H1 (cell line): ENCODE results near the gene SNTN. TPM values are rescaled to one million over a fixed set of nuclear protein-coding genes. Genes with fewer than 3 reads are reported as not detected.

Experiments
- CTCF ChIA-PET: fragments of 300-600 bp; sonication (Branson Sonifier 250); formaldehyde crosslinking; loops from one replicate; lab custom pipeline; 2021; ENCODE audit not compliant: partially characterized antibody; lab: Charles Lee
- POLR2A ChIA-PET: fragments of 300-600 bp; sonication (Branson Sonifier 250); formaldehyde crosslinking; loops from one replicate; lab custom pipeline; 2021; ENCODE audit warnings: inconsistent platforms; ENCODE audit not compliant: partially characterized antibody; lab: Charles Lee
- DNase-seq, 2 experiments: peaks; one replicate each; pipeline versions ENCODE4 v3.0.0 to v3.0.0-alpha.2; 2010 to 2022; ENCODE audit warnings: low spot score in 2 of 2, low read depth in 1 of 2, mixed read lengths in 1 of 2
- FAIRE-seq: peaks from 2 replicates; lab custom pipeline; 2011; peaks lifted over from hg19 to GRCh38; lab: Jason Lieb, UNC
- H2AFZ ChIP-seq: 2 replicates; pipeline ENCODE4 v1.8.1; 2012; ENCODE audit warnings: low read length, inconsistent platforms
- H2AK5ac ChIP-seq: 2 replicates; pipeline ENCODE4 v1.6.1; 2013; ENCODE audit warnings: low read depth, low read length
- H2BK120ac ChIP-seq: replicated peaks from 2 replicates; pipeline ENCODE3; 2013; ENCODE audit warnings: low read depth, low read length, inconsistent platforms
- H2BK12ac ChIP-seq: 2 replicates; pipeline ENCODE4 v1.6.1; 2013; ENCODE audit warnings: low read depth, low read length
- H2BK15ac ChIP-seq: 2 replicates; pipeline ENCODE4 v1.6.1; 2013; ENCODE audit warnings: low read length
- H2BK20ac ChIP-seq: 2 replicates; pipeline ENCODE4 v1.6.1; 2013; ENCODE audit warnings: low read length
- H2BK5ac ChIP-seq: 2 replicates; pipeline ENCODE4 v1.6.1; 2013; ENCODE audit warnings: low read depth, low read length
- H3K14ac ChIP-seq: 2 replicates; pipeline ENCODE4 v1.6.1; 2013; ENCODE audit warnings: inconsistent platforms; ENCODE audit not compliant: insufficient read length
- H3K18ac ChIP-seq: 2 replicates; pipeline ENCODE4 v1.6.1; 2013; ENCODE audit warnings: low read length; ENCODE audit errors: extremely low read depth
- H3K23ac ChIP-seq: 2 replicates; pipeline ENCODE4 v1.6.1; 2013; ENCODE audit warnings: inconsistent platforms; ENCODE audit not compliant: insufficient read length
- H3K23me2 ChIP-seq: 2 replicates; pipeline ENCODE4 v1.6.1; 2013; ENCODE audit warnings: low read depth, low read length
- H3K27ac ChIP-seq: 2 replicates; pipeline ENCODE4 v1.6.1; 2011; ENCODE audit warnings: low read depth, low read length, inconsistent platforms
- H3K27me3 ChIP-seq, 4 experiments: replicated peaks in 1 of 4; 1 replicate in 1 of 4; 2 replicates in 3 of 4; pipeline versions ENCODE4 v1.6.1 to v1.8.1; 2011 to 2013; ENCODE audit warnings: low read length in 3 of 4, mild to moderate bottlenecking in 3 of 4, inconsistent platforms in 2 of 4, mixed read lengths in 2 of 4, moderate library complexity in 1 of 4; ENCODE audit not compliant: control insufficient read depth in 3 of 4, insufficient read depth in 3 of 4; ENCODE audit errors: extremely low read depth in 1 of 4
- H3K36me3 ChIP-seq, 4 experiments: 2 replicates each; pipeline versions ENCODE4 v1.6.1 to v1.8.1; 2011 to 2013; ENCODE audit warnings: mild to moderate bottlenecking in 4 of 4, low read length in 3 of 4, moderate library complexity in 2 of 4, control low read depth in 1 of 4, inconsistent platforms in 1 of 4; ENCODE audit not compliant: insufficient read depth in 4 of 4, control insufficient read depth in 2 of 4
- H3K4ac ChIP-seq: replicated peaks from 2 replicates; pipeline ENCODE3; 2013; ENCODE audit warnings: low read length, low read depth, mixed read lengths, inconsistent platforms; ENCODE audit not compliant: insufficient read length
- H3K4me1 ChIP-seq, 4 experiments: replicated peaks in 1 of 4; 1 replicate in 1 of 4; 2 replicates in 3 of 4; pipeline versions ENCODE4 v1.6.1 to v1.8.1; 2011 to 2013; ENCODE audit warnings: low read length in 3 of 4, inconsistent platforms in 2 of 4, mixed read lengths in 1 of 4; ENCODE audit not compliant: insufficient read depth in 4 of 4, control insufficient read depth in 3 of 4
- H3K4me2 ChIP-seq, 2 experiments: 2 replicates each; pipeline versions ENCODE4 v1.6.1 to v1.8.1; 2011 to 2013; ENCODE audit warnings: low read depth in 2 of 2, low read length in 2 of 2, control low read depth in 1 of 2, inconsistent platforms in 1 of 2, mild to moderate bottlenecking in 1 of 2; ENCODE audit not compliant: insufficient read depth in 1 of 2
- H3K4me3 ChIP-seq, 4 experiments: fragments of 200-600, 300-600 bp in 1 of 4; sonication (generic), shearing (Covaris generic), sonication (Bioruptor Twin) in 1 of 4; 2 replicates each; pipeline versions ENCODE4 v1.5.1 to v1.8.1; 2011 to 2016; ENCODE audit warnings: low read length in 4 of 4, low read depth in 3 of 4, control low read depth in 2 of 4, inconsistent platforms in 2 of 4, mild to moderate bottlenecking in 2 of 4, mixed read lengths in 1 of 4, moderate library complexity in 1 of 4; ENCODE audit not compliant: insufficient read depth in 2 of 4; ENCODE audit errors: extremely low read depth in 1 of 4
- H3K56ac ChIP-seq: replicated peaks from 2 replicates; pipeline ENCODE3; 2013; ENCODE audit warnings: low read depth, mild to moderate bottlenecking, mixed read lengths, low read length, inconsistent platforms; ENCODE audit not compliant: insufficient read length
- H3K79me1 ChIP-seq: 2 replicates; pipeline ENCODE4 v1.6.1; 2013; ENCODE audit warnings: low read depth, low read length, control low read depth
- H3K79me2 ChIP-seq, 2 experiments: 2 replicates each; pipeline versions ENCODE4 v1.6.1 to v1.8.1; 2012 to 2013; ENCODE audit warnings: low read length in 2 of 2, mild to moderate bottlenecking in 2 of 2, inconsistent platforms in 1 of 2; ENCODE audit not compliant: insufficient read depth in 2 of 2, control insufficient read depth in 1 of 2
- H3K9ac ChIP-seq, 4 experiments: replicated peaks in 1 of 4; 1 replicate in 1 of 4; 2 replicates in 3 of 4; pipeline versions ENCODE4 v1.6.1 to v1.8.1; 2011 to 2013; ENCODE audit warnings: low read depth in 3 of 4, low read length in 3 of 4, control low read depth in 2 of 4, mild to moderate bottlenecking in 2 of 4, moderate library complexity in 2 of 4, inconsistent platforms in 1 of 4; ENCODE audit errors: extremely low read depth in 1 of 4
- H3K9me3 ChIP-seq, 2 experiments: 2 replicates each; pipeline versions ENCODE4 v1.6.1 to v1.8.1; 2012 to 2013; ENCODE audit warnings: mild to moderate bottlenecking in 2 of 2, moderate library complexity in 2 of 2, control low read depth in 1 of 2, inconsistent platforms in 1 of 2, low read depth in 1 of 2, low read length in 1 of 2, mixed read lengths in 1 of 2; ENCODE audit not compliant: insufficient read depth in 2 of 2
- H4K20me1 ChIP-seq, 2 experiments: replicated peaks in 1 of 2; 2 replicates each; pipeline versions ENCODE3 to v1.8.1; 2011 to 2013; ENCODE audit warnings: inconsistent platforms in 2 of 2, low read length in 2 of 2, mild to moderate bottlenecking in 1 of 2; ENCODE audit not compliant: insufficient read depth in 2 of 2, control insufficient read depth in 1 of 2
- H4K5ac ChIP-seq: 2 replicates; pipeline ENCODE4 v1.6.1; 2013; ENCODE audit warnings: low read length, low read depth, mixed read lengths, inconsistent platforms; ENCODE audit not compliant: insufficient read length
- H4K8ac ChIP-seq: 2 replicates; pipeline ENCODE4 v1.8.0; 2013; ENCODE audit warnings: mild to moderate bottlenecking, moderate library complexity, low read length, inconsistent platforms; ENCODE audit not compliant: insufficient read depth; ENCODE audit errors: extremely low read depth
- H4K91ac ChIP-seq: replicated peaks from 2 replicates; pipeline ENCODE3; 2013; ENCODE audit warnings: low read length, mixed read lengths, inconsistent platforms; ENCODE audit not compliant: insufficient read length
- ASH2L ChIP-seq: fragments of 200-600, 300-600 bp; sonication (generic); IDR thresholded peaks from one replicate; pipeline ENCODE4 v1.7.1; 2017; ENCODE audit warnings: low read length
- BRCA1 ChIP-seq: IDR thresholded peaks from 2 replicates; pipeline ENCODE4 v1.6.1; 2012; ENCODE audit warnings: low read depth, low read length, improper control_type of control experiment
- NANOG ChIP-seq: IDR thresholded peaks from 2 replicates; pipeline ENCODE4 v1.6.1; 2011; ENCODE audit warnings: low read length, low read depth, mild to moderate bottlenecking, inconsistent platforms; ENCODE audit not compliant: insufficient read depth, poor library complexity, severe bottlenecking
- POLR2A ChIP-seq, 2 experiments: IDR thresholded peaks; 1 replicate in 1 of 2; 2 replicates in 1 of 2; pipeline ENCODE4 v1.6.1; 2011; ENCODE audit warnings: low read depth in 2 of 2, low read length in 2 of 2, mild to moderate bottlenecking in 2 of 2; ENCODE audit errors: control extremely low read depth in 1 of 2
- TCF12 ChIP-seq: IDR thresholded peaks from 2 replicates; pipeline ENCODE4 v1.6.1; 2011; ENCODE audit warnings: low read depth, mild to moderate bottlenecking, low read length
- WGBS, 2 experiments: shearing (Covaris generic) in 1 of 2; methylation state at CpG; one replicate each; pipeline versions ENCODE4 v1.1.6 to v1.1.7; 2013 to 2015; ENCODE audit warnings: low lambda C conversion rate in 2 of 2, mixed read lengths in 2 of 2, inconsistent platforms in 1 of 2, low coverage in 1 of 2, missing lambda C conversion rate in 1 of 2; ENCODE audit not compliant: insufficient replicate concordance in 2 of 2, insufficient coverage in 1 of 2, insufficient read length in 1 of 2; ENCODE audit errors: extremely low coverage in 1 of 2, missing lambda C conversion rate in 1 of 2; 5-methylcytosine and 5-hydroxymethylcytosine counted together
- polyA plus RNA-seq, 7 experiments: library from polyadenylated mRNA; depleted of rRNA in 3 of 7; stranded (reverse) in 5 of 7; unstranded in 2 of 7; fragments of >200 nt in 5 of 7; fragments of 200-250 nt in 2 of 7; gene quantifications; 1 replicate in 5 of 7; 2 replicates in 1 of 7; 4 replicates in 1 of 7; pipeline versions ENCODE4 v1.2.1 to v1.2.3, GENCODE V29; 2011 to 2013; ENCODE audit warnings: missing spikeins in 2 of 7, mixed read lengths in 2 of 7
- total RNA-seq: library from RNA; stranded (reverse); fragmentation: NEBNext Ultra II Directional; extraction: Animal tissue kit (Norgen Biotek cat#: 25700); gene quantifications from 2 replicates; pipeline ENCODE4 v1.2.1, GENCODE V29; 2021

SNTN gene
- total and polyA plus RNA-seq, 2 of the 8 experiments (the other 6 are each of a cell fraction or from before 2014, with no cell fraction given), result not detected

GRCh38 chr3:63655519-63655918 lies 3.0 kb downstream of the SNTN start:
- Histone ChIP-seq H3K79me1 (no peaks in the 10 kb centered on the region), H2BK15ac (no peak overlapping the region), H4K8ac (no peak overlapping the region), H3K36me3 (no peaks in the 10 kb centered on the region), H3K4me1 (no peaks in the 10 kb centered on the region), H3K4ac (no peak overlapping the region), H2BK120ac (no peak overlapping the region), H4K20me1 (no peaks in the 10 kb centered on the region), H3K56ac (no peak overlapping the region), H4K91ac (no peak overlapping the region), H3K18ac (no peak overlapping the region), H3K23me2 (no peaks in the 10 kb centered on the region; the same call in 1 of the 2 replicates), H3K27ac (no peak overlapping the region), H4K5ac (no peak overlapping the region), H3K9ac (no peak overlapping the region), H3K4me2 (no peak overlapping the region), H2AK5ac (no peak overlapping the region), H2BK12ac (no peak overlapping the region), H3K79me2 (no peaks in the 10 kb centered on the region), H2BK5ac (no peak overlapping the region), H3K14ac (no peak overlapping the region), H2BK20ac (no peak overlapping the region), H3K23ac (no peak overlapping the region), H2AFZ (no peak overlapping the region), H3K4me3 (no peak overlapping the region), H3K9me3 (no peaks in the 10 kb centered on the region), H3K27me3 (no peaks in the 10 kb centered on the region)
- 84% methylated on average over 4 of the region's 4 CpGs; no CpG with 5 or more reads in 1 of the 2 experiments for WGBS, 2 experiments
- ChIA-PET CTCF (interaction anchor here (0.8 to 1.9 kb wide), 2 partner anchors 14 to 305 kb away, joined by 3 to 7 read pairs; no protein-coding TSS in a partner anchor), POLR2A (no interaction called here)
- no peak for FAIRE-seq
- no peak for DNase-seq
- no peak for TF ChIP-seq TCF12
- TF ChIP-seq POLR2A (IDR thresholded peaks at IDR 0.05; ENCODE audit: control extremely low read depth in 1 of 2, low read depth in 2 of 2, low read length in 2 of 2), result no peak
- no peak for TF ChIP-seq BRCA1
- no peak for TF ChIP-seq ASH2L
- no peak for TF ChIP-seq NANOG
